ENCODE results near the gene MTA3.

- TF ChIP-seq CTCF (IDR thresholded peaks at IDR 0.05): no peak
- TF ChIP-seq POLR2A (IDR thresholded peaks at IDR 0.05): no peak
These were observed 199.7 kb downstream of the MTA3 start for GRCh38 chr2:42767899-42768705.
